CD4-positive, alpha-beta memory T cell (primary cell): ENCODE data around the gene CDK10. TPM values are rescaled to one million over a fixed set of nuclear protein-coding genes. Genes with fewer than 3 reads are reported as not detected.

Experiments used
- CTCF ChIA-PET: fragments of 350-600 bp; sonication (Branson Sonifier 250); formaldehyde crosslinking; loops from one replicate; lab custom pipeline; 2021; ENCODE audit warnings: inconsistent platforms; ENCODE audit not compliant: partially characterized antibody; lab: Charles Lee
- POLR2A ChIA-PET: fragments of 350-600 bp; sonication (Branson Sonifier 250); formaldehyde crosslinking; loops from one replicate; lab custom pipeline; 2021; ENCODE audit not compliant: partially characterized antibody; lab: Charles Lee
- DNase-seq, 5 donors: peaks; one replicate each; pipeline versions ENCODE4 v3.0.0 to v3.0.0-alpha.2; 2020 to 2022; ENCODE audit warnings: mixed read lengths in 1 of 5
- H3K27ac ChIP-seq: one replicate; pipeline ENCODE4 v1.7.0; 2013; ENCODE audit warnings: low read depth, low read length
- H3K27me3 ChIP-seq: 2 replicates; pipeline ENCODE4 v1.7.0; 2013; ENCODE audit warnings: mild to moderate bottlenecking, low read length, moderate library complexity; ENCODE audit not compliant: insufficient read depth
- H3K36me3 ChIP-seq: 2 replicates; pipeline ENCODE4 v1.7.0; 2013; ENCODE audit warnings: mild to moderate bottlenecking, low read length, moderate library complexity; ENCODE audit not compliant: insufficient read depth
- H3K4me1 ChIP-seq: 2 replicates; pipeline ENCODE4 v1.7.0; 2013; ENCODE audit warnings: mild to moderate bottlenecking, low read length, moderate library complexity; ENCODE audit not compliant: insufficient read depth
- H3K4me3 ChIP-seq, 2 donors: one replicate each; pipeline ENCODE4 v1.7.0; 2013; ENCODE audit warnings: low read length in 2 of 2, mild to moderate bottlenecking in 1 of 2
- H3K9me3 ChIP-seq, 2 donors: one replicate each; pipeline ENCODE4 v1.7.0; 2013; ENCODE audit warnings: low read length in 2 of 2, control low read depth in 1 of 2; ENCODE audit not compliant: control insufficient read depth in 1 of 2
- H3K27ac Mint-ChIP-seq, 7 donors: one replicate each; pipeline ENCODE4 v1.8.0; 2020 to 2021; ENCODE audit warnings: mixed read lengths in 7 of 7, mild to moderate bottlenecking in 6 of 7, inconsistent platforms in 3 of 7, moderate library complexity in 3 of 7
- H3K27me3 Mint-ChIP-seq, 2 donors: one replicate each; pipeline ENCODE4 v1.8.0; 2020 to 2021; ENCODE audit warnings: mixed read lengths in 2 of 2
- H3K36me3 Mint-ChIP-seq, 2 donors: one replicate each; pipeline ENCODE4 v1.8.0; 2020 to 2021; ENCODE audit warnings: mixed read lengths in 2 of 2, inconsistent platforms in 1 of 2, mild to moderate bottlenecking in 1 of 2
- H3K4me1 Mint-ChIP-seq, 4 donors: one replicate each; pipeline ENCODE4 v1.8.0; 2020 to 2021; ENCODE audit warnings: mixed read lengths in 4 of 4, mild to moderate bottlenecking in 1 of 4
- H3K4me3 Mint-ChIP-seq, 8 donors: one replicate each; pipeline ENCODE4 v1.8.0; 2020 to 2021; ENCODE audit warnings: mixed read lengths in 8 of 8, mild to moderate bottlenecking in 7 of 8, moderate library complexity in 6 of 8, inconsistent platforms in 3 of 8
- H3K9me3 Mint-ChIP-seq, 8 donors: one replicate each; pipeline ENCODE4 v1.8.0; 2020 to 2021; ENCODE audit warnings: mixed read lengths in 8 of 8, mild to moderate bottlenecking in 5 of 8, inconsistent platforms in 3 of 8, moderate library complexity in 1 of 8
- intact Hi-C: fragments of 100-400 bp; cut with micrococcal nuclease; formaldehyde crosslinking; loops from one replicate; pipeline ENCODE4 v1.15.1; 2023
- polyA plus RNA-seq, 2 donors: library from polyadenylated mRNA; unstranded; fragments of 300-500 nt; fragmentation: Illumina TruSeq; gene quantifications; one replicate each; pipeline ENCODE4 v1.2.3, GENCODE V29; 2021
- total RNA-seq, 2 experiments: library from RNA; stranded (reverse); gene quantifications; one replicate each; pipeline ENCODE4 v1.2.3, GENCODE V29; 2021

Gene CDK10
- total and polyA plus RNA-seq, 4 experiments from 2014 or later = 24.8 to 140 (median 83.9) TPM

GRCh38 chr16:89710709-89711564, 24.4 kb downstream of the CDK10 start:
- ChIA-PET POLR2A (interaction anchor here (0.6 to 6.8 kb wide), 6 partner anchors 11 to 198 kb away, joined by 3 to 42 read pairs (median 3); partner anchors contain the start of gene CDK10), CTCF (interaction anchor here (1.2 to 15.1 kb wide), 3 partner anchors 74 to 149 kb away, joined by 3 to 293 read pairs (median 7); no protein-coding TSS in a partner anchor)
- H3K4me1 ChIP-seq = peaks cover 14% of the 10 kb centered on the region
- intact Hi-C loops = loop anchor here (1.0 kb wide), 1 partner anchor 10 kb away; the partner anchor contains the start of gene ZNF276
- peaks cover 0 to 2% (median 0%) of the 10 kb centered on the region in 8 donors for H3K9me3 Mint-ChIP-seq
- peaks cover 0 to 2% of the 10 kb centered on the region in 2 donors for H3K36me3 Mint-ChIP-seq
- peaks cover 2 to 10% (median 5%) of the 10 kb centered on the region in 4 donors for H3K4me1 Mint-ChIP-seq
- H3K4me3 ChIP-seq = no peak overlapping the region
- no peaks in the 10 kb centered on the region for H3K27me3 ChIP-seq
- DNase-seq = no peak
- no peak overlapping the region for H3K4me3 Mint-ChIP-seq
- peaks cover 0 to 1% of the 10 kb centered on the region in 2 donors for H3K27me3 Mint-ChIP-seq
- no peaks in the 10 kb centered on the region for H3K9me3 ChIP-seq
- no peak overlapping the region for H3K27ac Mint-ChIP-seq
- H3K36me3 ChIP-seq = no peaks in the 10 kb centered on the region
- H3K27ac ChIP-seq = no peak overlapping the region

GRCh38 chr16:89711601-89712273, 25.2 kb downstream of the CDK10 start:
- Mint-ChIP-seq H3K9me3 (peaks cover 0 to 2% (median 0%) of the 10 kb centered on the region in 8 donors), H3K4me3 (peak overlapping the region in 4 of 8 donors; percentile 28 to 68 (median 56)), H3K36me3 (no peaks in the 10 kb centered on the region), H3K4me1 (peaks cover 0 to 7% (median 1%) of the 10 kb centered on the region in 4 donors), H3K27me3 (peaks cover 0 to 1% of the 10 kb centered on the region in 2 donors), H3K27ac (no peak overlapping the region)
- intact Hi-C loops = loop anchor here (1.0 kb wide), 1 partner anchor 10 kb away; the partner anchor contains the start of gene ZNF276
- Histone ChIP-seq H3K27ac (no peak overlapping the region), H3K9me3 (no peaks in the 10 kb centered on the region), H3K27me3 (no peaks in the 10 kb centered on the region), H3K36me3 (no peaks in the 10 kb centered on the region), H3K4me3 (peak overlapping the region in 1 of 2 donors; percentile 54), H3K4me1 (peaks cover 9% of the 10 kb centered on the region)
- POLR2A ChIA-PET = interaction anchor here (1.0 to 6.8 kb wide), 2 partner anchors 12 to 14 kb away, joined by 3 to 42 read pairs; no protein-coding TSS in a partner anchor
- peak; percentile 45 to 55 (median 51) for DNase-seq
- CTCF ChIA-PET = interaction anchor here (1.1 to 15.1 kb wide), 3 partner anchors 11 to 80 kb away, joined by 3 to 293 read pairs (median 3); no protein-coding TSS in a partner anchor

GRCh38 chr16:89712274-89712781, 25.8 kb downstream of the CDK10 start:
- Mint-ChIP-seq H3K4me1 (peaks cover 0 to 7% (median 1%) of the 10 kb centered on the region in 4 donors), H3K9me3 (peaks cover 0 to 2% (median 0%) of the 10 kb centered on the region in 8 donors), H3K4me3 (peak overlapping the region in 6 of 8 donors; percentile 44 to 68 (median 54)), H3K27ac (peak overlapping the region in 1 of 7 donors; percentile 76), H3K36me3 (no peaks in the 10 kb centered on the region), H3K27me3 (peaks cover 0 to 1% of the 10 kb centered on the region in 2 donors)
- Histone ChIP-seq H3K27ac (no peak overlapping the region), H3K9me3 (no peaks in the 10 kb centered on the region), H3K4me3 (peak overlapping the region in 1 of 2 donors; percentile 54), H3K36me3 (no peaks in the 10 kb centered on the region), H3K4me1 (peaks cover 9% of the 10 kb centered on the region), H3K27me3 (no peaks in the 10 kb centered on the region)
- POLR2A ChIA-PET = interaction anchor here (0.9 to 6.8 kb wide), 5 partner anchors 11 to 82 kb away, joined by 3 to 42 read pairs (median 3); no protein-coding TSS in a partner anchor
- DNase-seq = no peak
- CTCF ChIA-PET = interaction anchor here (1.1 kb wide), 1 partner anchor 10 kb away, joined by 3 read pairs; no protein-coding TSS in a partner anchor
- intact Hi-C loops = no loop called here

DNA sequence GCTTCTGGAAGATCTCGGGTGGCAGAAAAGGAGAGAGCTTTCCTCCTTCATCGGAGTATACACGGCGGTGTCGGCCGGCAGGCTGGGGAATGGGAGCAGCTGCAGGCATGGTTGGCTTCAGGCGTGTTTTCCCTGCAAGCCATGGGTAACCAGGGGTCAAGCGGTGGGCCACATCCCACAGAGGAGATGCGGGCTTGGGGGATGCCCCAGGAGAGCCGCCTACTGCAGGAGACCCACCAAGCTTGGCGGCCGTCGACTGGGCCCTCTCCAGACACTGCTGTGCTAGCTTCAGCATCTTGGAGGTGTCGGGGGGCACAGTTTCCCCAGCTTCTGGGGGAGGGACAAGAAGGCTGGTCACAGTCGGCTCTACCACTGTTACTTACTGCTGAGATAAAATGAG, 30.0 kb downstream of the CDK10 start:
- Mint-ChIP-seq H3K9me3 (no peaks in the 10 kb centered on the region), H3K4me3 (no peak overlapping the region), H3K36me3 (no peaks in the 10 kb centered on the region), H3K27ac (no peak overlapping the region), H3K4me1 (peaks cover 2 to 17% (median 10%) of the 10 kb centered on the region in 4 donors), H3K27me3 (peaks cover 0 to 1% of the 10 kb centered on the region in 2 donors)
- CTCF ChIA-PET = interaction anchor here (1.2 to 1.6 kb wide), 2 partner anchors 10 to 16 kb away, joined by 4 to 6 read pairs; no protein-coding TSS in a partner anchor
- H3K27ac ChIP-seq = no peak overlapping the region
- H3K4me3 ChIP-seq = no peak overlapping the region
- no peak for DNase-seq
- POLR2A ChIA-PET = no interaction called here
- H3K4me1 ChIP-seq = peaks cover 25% of the 10 kb centered on the region
- no peaks in the 10 kb centered on the region for H3K27me3 ChIP-seq
- H3K36me3 ChIP-seq = no peaks in the 10 kb centered on the region
- intact Hi-C loops = no loop called here
- no peaks in the 10 kb centered on the region for H3K9me3 ChIP-seq

DNA sequence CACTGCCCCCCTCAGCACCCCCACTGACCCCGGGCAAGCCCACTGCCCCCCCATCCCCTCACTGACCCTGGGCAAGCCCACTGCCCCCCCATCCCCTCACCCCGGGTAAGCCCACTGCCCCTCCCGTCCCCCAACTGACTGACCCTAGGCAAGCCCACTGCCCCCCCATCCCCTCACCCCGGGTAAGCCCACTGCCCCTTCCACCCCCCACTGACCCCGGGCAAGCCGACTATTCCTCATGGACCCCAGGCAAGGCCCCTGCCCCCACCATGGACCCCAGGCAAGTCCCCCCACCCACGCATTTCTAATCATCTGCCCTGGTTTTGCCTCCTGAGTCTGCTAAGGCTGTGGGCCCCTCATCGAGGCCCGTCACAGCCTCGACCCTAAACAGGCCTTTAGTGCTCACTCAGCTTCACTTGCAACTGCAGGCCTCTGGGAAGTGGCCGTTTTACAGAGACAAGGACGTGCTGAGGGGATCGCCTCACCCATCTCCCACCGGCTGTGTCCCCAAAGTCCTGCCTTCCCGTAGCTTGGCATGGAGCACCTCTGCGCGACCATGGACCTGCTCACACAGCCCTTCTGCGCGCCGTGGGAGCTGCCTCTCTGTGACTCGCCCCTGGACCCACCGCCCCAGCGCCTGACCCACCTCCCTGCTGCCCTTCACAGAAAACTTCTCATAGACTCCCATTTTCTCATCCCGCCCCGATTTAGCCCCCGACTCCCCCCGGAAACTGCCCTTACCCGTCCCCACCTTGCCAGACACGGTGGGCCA, 30.6 kb downstream of the CDK10 start:
- ChIA-PET CTCF (interaction anchor here (1.2 kb wide), 1 partner anchor 17 kb away, joined by 6 read pairs; no protein-coding TSS in a partner anchor), POLR2A (interaction anchor here (1.3 kb wide), 1 partner anchor 11 kb away, joined by 3 read pairs; no protein-coding TSS in a partner anchor)
- no peaks in the 10 kb centered on the region for H3K36me3 ChIP-seq
- Mint-ChIP-seq H3K27ac (peak overlapping the region in 2 of 7 donors; percentile 30 to 57), H3K4me3 (peak overlapping the region in 2 of 8 donors; percentile 17 to 21), H3K9me3 (no peaks in the 10 kb centered on the region), H3K4me1 (peaks cover 2 to 17% (median 10%) of the 10 kb centered on the region in 4 donors), H3K27me3 (peaks cover 0 to 1% of the 10 kb centered on the region in 2 donors), H3K36me3 (no peaks in the 10 kb centered on the region)
- intact Hi-C loops = no loop called here
- H3K4me3 ChIP-seq = no peak overlapping the region
- H3K4me1 ChIP-seq = peaks cover 21% of the 10 kb centered on the region
- H3K27ac ChIP-seq = no peak overlapping the region
- H3K9me3 ChIP-seq = no peaks in the 10 kb centered on the region
- no peak for DNase-seq
- H3K27me3 ChIP-seq = no peaks in the 10 kb centered on the region
